Esophagus (tissue), 2 donors: ENCODE measurements around the gene EGFL7. TPM values are rescaled to one million over a fixed set of nuclear protein-coding genes. Genes with fewer than 3 reads are reported as not detected.

ENCODE experiments used
- H3K27ac ChIP-seq, 2 donors: one replicate each; pipeline ENCODE4 v1.5.1; 2013; ENCODE audit warnings: low read depth in 2 of 2, mild to moderate bottlenecking in 2 of 2, inconsistent platforms in 1 of 2, low read length in 1 of 2, moderate library complexity in 1 of 2
- H3K27me3 ChIP-seq, 2 donors: one replicate each; pipeline ENCODE4 v1.6.1; 2013; ENCODE audit warnings: low read length in 2 of 2, control low read depth in 1 of 2, mild to moderate bottlenecking in 1 of 2; ENCODE audit not compliant: insufficient read depth in 2 of 2, control insufficient read depth in 1 of 2
- H3K36me3 ChIP-seq, 2 donors: one replicate each; pipeline ENCODE4 v1.6.1; 2013; ENCODE audit warnings: low read length in 1 of 2; ENCODE audit not compliant: control insufficient read depth in 2 of 2, insufficient read depth in 2 of 2
- H3K4me1 ChIP-seq, 2 donors: one replicate each; pipeline ENCODE4 v1.6.1; 2013; ENCODE audit warnings: low read length in 1 of 2; ENCODE audit not compliant: control insufficient read depth in 2 of 2, insufficient read depth in 2 of 2
- H3K4me3 ChIP-seq, 2 donors: one replicate each; pipeline ENCODE4 v1.5.1; 2013; ENCODE audit warnings: low read length in 2 of 2, mild to moderate bottlenecking in 2 of 2, low read depth in 1 of 2, moderate library complexity in 1 of 2
- H3K9me3 ChIP-seq, 2 donors: one replicate each; pipeline ENCODE4 v1.6.1; 2013; ENCODE audit warnings: mild to moderate bottlenecking in 2 of 2, low read depth in 1 of 2, low read length in 1 of 2, moderate library complexity in 1 of 2; ENCODE audit not compliant: control insufficient read depth in 2 of 2, insufficient read depth in 1 of 2
- WGBS, 2 donors: extraction: QIAGEN DNeasy Blood & Tissue Kit; methylation state at CpG; one replicate each; pipeline ENCODE4 v1.1.7; 2013; 5-methylcytosine and 5-hydroxymethylcytosine counted together
- polyA plus RNA-seq, 2 donors: library from polyadenylated mRNA; stranded (reverse); fragments of 200-250 nt; gene quantifications; one replicate each; pipeline ENCODE4 v1.2.3, GENCODE V29; 2013
- donor health status: healthy with polysubstance abuse.
- donor health status: Bipolar disorder and iron deficiency.

The EGFL7 gene
- polyA plus RNA-seq, 2 donors = 34.5 to 43.2 TPM

DNA sequence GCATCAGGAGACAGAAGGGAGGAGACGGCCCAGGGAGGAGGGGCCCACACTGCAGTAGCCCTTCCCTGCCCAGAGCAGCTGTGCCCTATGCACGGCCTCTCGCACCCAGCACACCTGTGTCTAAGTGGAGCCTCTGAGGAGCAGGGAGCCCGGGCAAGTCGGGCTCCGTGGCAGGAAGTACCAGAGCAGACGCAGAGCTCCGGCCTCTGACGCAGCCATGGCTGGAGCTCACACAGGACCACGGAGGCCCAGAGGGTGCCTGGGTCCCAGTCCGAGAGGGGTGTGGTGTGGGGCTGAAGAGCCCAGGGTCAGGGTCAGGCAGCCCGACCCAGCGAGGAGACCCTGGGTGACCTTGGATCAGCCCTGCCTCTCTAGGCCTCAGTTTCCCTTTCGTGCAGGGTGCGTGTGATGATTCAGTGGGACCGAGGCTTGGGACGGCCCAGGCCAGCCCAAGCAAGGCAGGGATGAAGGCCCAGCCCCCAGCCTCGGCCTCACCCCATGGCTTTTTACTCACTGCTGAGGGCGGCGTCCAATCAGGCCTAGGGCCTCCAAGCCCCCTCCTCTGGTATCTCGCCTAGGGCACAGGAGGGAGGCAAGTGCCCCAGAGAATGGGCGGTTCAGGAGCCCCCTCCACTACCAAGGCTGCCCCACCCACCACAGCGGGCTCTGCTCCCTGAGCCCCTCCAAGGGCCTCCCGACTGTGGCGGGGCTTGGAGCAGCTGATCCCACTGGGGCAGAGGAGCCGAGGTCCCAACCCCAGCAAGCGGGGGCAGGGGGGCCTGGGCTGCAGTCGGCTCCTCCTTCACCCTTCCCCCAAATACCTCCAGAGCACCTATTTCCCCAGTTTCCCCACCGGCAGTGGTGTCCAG is 28.8 kb downstream of the EGFL7 start:
- Histone ChIP-seq H3K27me3 (no peaks in the 10 kb centered on the region), H3K27ac (peak overlapping the region in 1 of 2 donors; percentile 48), H3K36me3 (no peaks in the 10 kb centered on the region), H3K4me3 (no peak overlapping the region), H3K4me1 (peaks cover 3 to 47% of the 10 kb centered on the region in 2 donors), H3K9me3 (no peaks in the 10 kb centered on the region)
- WGBS, 2 donors = 85 to 87% methylated on average over 29 of the region's 29 CpGs

GRCh38 chr9:136692185-136693134 is 29.7 kb downstream of the EGFL7 start:
- Histone ChIP-seq H3K4me1 (peaks cover 3 to 50% of the 10 kb centered on the region in 2 donors), H3K9me3 (no peaks in the 10 kb centered on the region), H3K36me3 (no peaks in the 10 kb centered on the region), H3K27me3 (no peaks in the 10 kb centered on the region), H3K27ac (peak overlapping the region in 1 of 2 donors; percentile 91), H3K4me3 (no peak overlapping the region)
- 87 to 88% methylated on average over 46 of the region's 46 CpGs for WGBS, 2 donors

GRCh38 chr9:136693135-136693489 is 30.4 kb downstream of the EGFL7 start:
- H3K4me3 ChIP-seq = no peak overlapping the region
- no peaks in the 10 kb centered on the region for H3K9me3 ChIP-seq
- peaks cover 1 to 46% of the 10 kb centered on the region in 2 donors for H3K4me1 ChIP-seq
- peak overlapping the region; percentile 91 for H3K27ac ChIP-seq
- WGBS, 2 donors = 54 to 66% methylated on average over 14 of the region's 14 CpGs
- H3K36me3 ChIP-seq = no peaks in the 10 kb centered on the region
- H3K27me3 ChIP-seq = no peaks in the 10 kb centered on the region

- 48 to 52% methylated on average over 15 of the region's 15 CpGs for WGBS, 2 donors
- Histone ChIP-seq H3K27ac (peak overlapping the region; percentile 91), H3K36me3 (no peaks in the 10 kb centered on the region)
Measured at GRCh38 chr9:136693490-136694162, 30.9 kb downstream of the EGFL7 start.

GRCh38 chr9:136694163-136694871 is 31.6 kb downstream of the EGFL7 start:
- no peak overlapping the region for H3K4me3 ChIP-seq
- H3K9me3 ChIP-seq = no peaks in the 10 kb centered on the region
- H3K27ac ChIP-seq = peak overlapping the region; percentile 90 to 91
- no peaks in the 10 kb centered on the region for H3K36me3 ChIP-seq
- no peaks in the 10 kb centered on the region for H3K27me3 ChIP-seq
- H3K4me1 ChIP-seq = peaks cover 0 to 41% of the 10 kb centered on the region in 2 donors
- 29 to 32% methylated on average over 28 to 32 of the region's 32 CpGs for WGBS, 2 donors

More at GRCh38 chr9:136693490-136694162, 30.9 kb downstream of the EGFL7 start:
- H3K4me1 ChIP-seq = peaks cover 0 to 43% of the 10 kb centered on the region in 2 donors
- no peak overlapping the region for H3K4me3 ChIP-seq
- H3K9me3 ChIP-seq = no peaks in the 10 kb centered on the region
- no peaks in the 10 kb centered on the region for H3K27me3 ChIP-seq

DNA sequence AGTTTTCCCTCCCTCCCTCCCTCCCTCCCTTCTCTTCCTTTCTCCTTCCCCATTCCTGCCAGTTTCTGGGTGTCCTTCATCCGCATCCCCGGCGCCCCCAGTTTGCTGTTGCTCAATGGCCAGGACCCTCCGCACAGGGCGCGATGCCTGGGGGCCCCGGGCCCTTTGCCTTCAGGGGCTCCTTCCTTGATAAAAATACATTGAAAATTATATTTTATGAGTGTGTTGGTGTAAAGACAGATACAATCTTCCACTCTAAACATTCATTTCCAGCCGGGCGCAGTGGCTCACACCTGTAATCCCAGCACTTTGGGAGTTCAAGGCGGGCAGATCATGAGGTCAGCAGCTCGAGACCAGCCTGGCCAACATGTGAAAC is 32.1 kb downstream of the EGFL7 start:
- H3K36me3 ChIP-seq = no peaks in the 10 kb centered on the region
- no peaks in the 10 kb centered on the region for H3K9me3 ChIP-seq
- H3K4me1 ChIP-seq = peaks cover 0 to 41% of the 10 kb centered on the region in 2 donors
- no peak overlapping the region for H3K27ac ChIP-seq
- whole genome bisulfite sequencing, 2 donors = 78 to 86% methylated on average over 11 of the region's 11 CpGs
- H3K27me3 ChIP-seq = no peaks in the 10 kb centered on the region
- H3K4me3 ChIP-seq = no peak overlapping the region

DNA sequence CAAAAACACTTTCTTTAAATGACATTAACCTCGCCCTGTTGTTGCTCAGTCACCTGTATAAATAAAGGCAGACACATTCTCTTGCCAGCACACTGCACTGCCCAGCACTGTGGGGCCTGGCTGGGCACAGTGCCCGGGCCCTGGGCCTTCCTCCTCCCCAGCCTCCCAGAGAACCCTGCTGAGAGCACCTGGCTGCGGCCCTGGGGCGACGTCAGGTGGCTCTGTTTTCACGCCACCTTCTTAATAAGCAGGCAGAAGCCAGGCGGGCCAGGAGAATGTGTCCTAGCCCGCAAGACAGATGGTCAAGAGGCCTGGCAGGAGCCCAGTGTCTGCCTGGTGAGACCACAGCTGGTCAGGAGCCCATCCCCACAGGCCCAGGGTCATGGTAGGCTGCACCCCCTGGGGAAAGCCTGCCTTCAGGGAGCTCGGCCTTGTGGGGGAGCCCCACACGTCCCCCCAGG is 32.7 kb downstream of the EGFL7 start:
- H3K27ac ChIP-seq = peak overlapping the region in 1 of 2 donors; percentile 8

DNA sequence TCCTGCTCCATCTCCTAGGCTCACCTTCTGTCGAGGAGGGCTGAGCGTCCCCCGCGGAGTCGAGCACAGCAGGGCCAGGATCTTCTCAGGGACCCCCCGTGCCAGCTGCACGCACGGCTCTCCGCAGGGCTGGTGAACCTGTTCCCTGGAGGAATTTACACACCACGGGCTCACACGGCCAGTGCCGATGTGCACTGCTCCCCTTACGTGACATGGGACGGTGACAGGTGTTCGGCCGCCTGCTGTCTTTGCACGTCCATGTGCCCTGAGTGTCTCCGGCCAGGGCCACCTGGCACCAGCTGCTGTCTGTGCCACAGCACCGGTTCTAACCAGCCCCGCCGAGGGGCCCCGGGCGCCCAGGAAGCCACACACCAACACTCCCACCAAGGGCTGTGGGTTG is 33.2 kb downstream of the EGFL7 start:
- peaks cover 0 to 30% of the 10 kb centered on the region in 2 donors for H3K4me1 ChIP-seq

More for the DNA sequence above, 32.7 kb downstream of the EGFL7 start:
- no peaks in the 10 kb centered on the region for H3K9me3 ChIP-seq
- no peak overlapping the region for H3K4me3 ChIP-seq
- peaks cover 0 to 35% of the 10 kb centered on the region in 2 donors for H3K4me1 ChIP-seq
- H3K36me3 ChIP-seq = no peaks in the 10 kb centered on the region
- 58 to 62% methylated on average over 10 of the region's 10 CpGs for WGBS, 2 donors
- no peaks in the 10 kb centered on the region for H3K27me3 ChIP-seq

More for the DNA sequence above, 33.2 kb downstream of the EGFL7 start:
- WGBS, 2 donors = 62 to 82% methylated on average over 23 of the region's 23 CpGs
- Histone ChIP-seq H3K27ac (no peak overlapping the region), H3K27me3 (no peaks in the 10 kb centered on the region), H3K4me3 (no peak overlapping the region), H3K9me3 (no peaks in the 10 kb centered on the region), H3K36me3 (no peaks in the 10 kb centered on the region)
